Measurements from ENCODE around the gene ABRACL.

ABRACL gene

DNA sequence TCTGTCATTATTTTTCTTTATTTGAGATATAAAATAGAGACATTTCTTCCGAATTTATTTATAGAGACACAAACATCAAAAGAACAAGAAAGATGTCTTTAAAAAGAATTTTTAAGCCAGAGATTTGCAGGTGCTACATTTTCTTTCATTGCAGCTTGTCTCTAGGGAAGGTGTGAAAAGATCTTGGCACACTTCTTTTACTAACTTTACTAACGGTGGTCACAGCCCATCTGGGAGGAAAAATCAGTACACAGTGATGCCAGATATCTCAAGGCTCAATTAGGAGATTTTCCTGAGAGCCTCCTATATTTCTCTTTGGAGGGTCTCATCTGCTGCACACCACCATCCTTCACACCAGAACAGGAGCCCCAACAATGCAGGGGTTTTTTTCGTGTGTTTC, 29.5 kb downstream of the ABRACL start:
- no peak for DNase-seq

DNA sequence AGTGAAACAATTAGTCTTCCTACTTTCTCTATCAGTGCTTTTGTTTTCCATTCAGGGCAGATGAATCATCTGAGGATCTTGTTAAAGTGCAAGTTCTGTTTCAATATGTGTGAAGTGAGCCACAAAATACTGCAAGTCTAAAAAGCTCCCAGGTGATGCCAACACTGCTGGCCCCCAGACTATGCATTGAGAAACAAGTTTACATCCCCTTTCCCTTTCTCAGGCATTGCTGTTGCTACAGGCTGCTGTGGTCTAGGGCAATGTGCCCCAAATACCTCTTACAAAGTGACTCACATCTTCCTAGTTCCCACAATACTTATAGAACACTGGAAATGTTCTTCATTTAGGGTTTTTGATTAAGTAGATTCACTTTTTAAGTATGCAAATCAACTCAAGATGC, 31.8 kb downstream of the ABRACL start:
- DNase-seq, result no peak

DNA sequence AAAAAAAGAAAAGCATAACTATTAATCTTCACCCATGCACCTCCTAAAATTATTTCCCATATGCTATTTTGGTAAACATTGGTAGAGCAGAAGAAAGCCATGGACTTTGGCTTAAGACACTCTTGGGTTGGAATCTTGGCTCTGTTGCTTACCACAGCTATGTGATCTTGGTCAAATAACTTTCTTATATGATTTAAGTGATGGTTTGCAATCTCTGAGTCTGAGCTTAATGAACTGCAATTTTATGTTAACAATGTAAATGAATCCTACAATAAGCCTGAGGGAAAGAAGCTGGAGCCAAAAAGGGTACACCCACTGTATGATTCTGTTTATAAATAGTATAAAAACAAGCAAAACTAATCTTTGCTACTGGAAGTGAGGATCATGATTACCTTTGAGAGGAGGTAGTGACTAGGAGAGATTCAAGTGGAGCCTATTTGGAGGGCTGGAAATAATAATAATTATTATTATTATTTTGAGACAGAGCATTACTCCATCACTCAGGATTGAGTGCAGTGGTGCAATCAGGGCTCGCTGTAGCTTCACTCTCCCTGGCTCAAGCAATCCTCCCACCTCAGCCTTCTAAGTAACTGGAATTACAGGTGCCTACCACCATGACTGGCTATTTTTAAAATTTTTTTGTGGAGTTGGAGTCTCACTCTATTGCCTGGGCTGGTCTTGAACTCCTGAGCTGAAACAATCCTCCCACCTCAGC, 34.5 kb downstream of the ABRACL start:
- no peak for DNase-seq

DNA sequence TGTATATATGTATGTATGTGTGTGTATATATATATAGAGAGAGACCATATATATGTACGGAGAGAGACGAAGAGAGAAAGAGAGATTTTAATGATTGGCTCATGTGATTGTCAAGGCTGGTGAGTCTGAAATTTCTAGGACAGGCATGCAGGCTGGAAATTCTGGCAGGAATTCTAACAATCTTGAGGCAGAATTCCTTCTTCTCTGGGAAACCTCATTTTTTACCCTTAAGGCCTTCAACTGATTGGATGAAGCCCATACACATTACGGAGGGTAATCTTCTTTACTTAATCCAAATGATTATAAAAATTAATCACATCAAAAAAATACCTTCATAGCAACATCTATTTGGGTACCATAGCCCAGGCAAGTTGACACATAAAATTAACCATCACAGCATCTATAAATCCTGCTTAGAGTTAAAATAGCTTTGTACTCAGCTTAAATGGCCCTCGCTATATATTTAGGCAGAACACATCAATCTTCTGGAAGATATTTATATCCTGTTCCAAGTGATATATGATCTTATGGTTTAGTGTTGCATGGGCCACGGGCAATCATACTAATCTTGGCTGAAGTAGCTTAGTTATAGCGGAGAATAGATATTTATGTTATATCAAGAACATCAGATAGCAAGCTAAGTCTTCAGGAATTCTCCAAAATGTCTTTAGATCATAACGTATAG, 36.6 kb downstream of the ABRACL start:
- no peak for DNase-seq

DNA sequence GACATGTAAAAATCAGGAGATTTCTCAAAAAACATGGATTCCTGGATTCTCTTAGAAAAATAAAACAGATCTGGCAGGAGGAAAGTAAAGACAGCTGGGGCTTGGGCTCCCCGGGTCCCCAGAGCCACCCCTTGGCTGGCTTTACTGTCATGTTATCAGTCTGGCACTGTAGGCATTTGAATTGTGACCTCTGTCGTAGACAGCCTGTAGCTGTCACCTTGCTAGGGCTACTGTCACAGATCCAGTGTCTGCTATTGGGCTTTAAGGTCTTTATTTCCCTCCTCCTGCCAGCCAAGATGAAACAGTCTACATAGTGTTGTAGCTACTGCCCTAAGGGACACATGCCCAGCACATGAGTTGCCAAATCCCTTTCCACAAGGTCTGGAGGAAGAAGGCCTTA, 37.5 kb downstream of the ABRACL start:
- no peak for DNase-seq

DNA sequence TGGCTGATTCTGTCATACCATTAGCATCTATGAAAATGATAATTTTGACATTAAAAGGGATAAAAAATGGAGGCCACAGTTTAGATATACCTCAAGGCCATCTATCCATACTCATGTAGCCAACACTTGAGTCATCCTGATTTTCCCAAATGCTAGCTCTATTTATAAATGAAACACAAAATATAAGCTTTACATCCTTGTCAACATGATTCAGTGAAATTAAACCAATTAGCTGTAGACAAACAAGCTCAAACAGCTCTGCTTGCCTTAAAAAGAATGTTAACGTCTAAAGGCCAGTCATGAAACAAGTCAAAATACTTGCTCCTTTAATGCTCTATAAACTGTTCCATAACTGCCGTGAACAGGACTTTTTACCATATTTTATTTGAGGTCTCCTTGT, 40.3 kb downstream of the ABRACL start:
- DNase-seq, result no peak

DNA sequence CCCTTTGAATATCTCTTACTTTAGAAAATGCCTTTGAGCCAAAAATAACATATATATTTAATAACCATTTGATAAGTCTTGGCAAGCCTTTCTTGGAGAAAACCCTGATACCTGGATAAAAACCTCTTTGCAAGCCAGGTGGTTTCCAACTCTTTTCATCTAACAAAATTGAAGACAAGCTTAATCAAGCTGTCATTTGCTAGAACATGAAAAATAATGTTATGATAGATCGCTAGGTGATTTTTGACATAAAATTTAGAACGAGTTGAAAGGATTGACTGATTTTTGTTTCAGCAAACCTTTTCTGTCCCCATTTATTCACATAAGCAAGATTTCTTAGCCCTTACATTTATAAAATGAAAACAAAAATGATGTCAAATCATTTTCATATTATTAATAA, 44.6 kb downstream of the ABRACL start:
- DNase-seq, result no peak

DNA sequence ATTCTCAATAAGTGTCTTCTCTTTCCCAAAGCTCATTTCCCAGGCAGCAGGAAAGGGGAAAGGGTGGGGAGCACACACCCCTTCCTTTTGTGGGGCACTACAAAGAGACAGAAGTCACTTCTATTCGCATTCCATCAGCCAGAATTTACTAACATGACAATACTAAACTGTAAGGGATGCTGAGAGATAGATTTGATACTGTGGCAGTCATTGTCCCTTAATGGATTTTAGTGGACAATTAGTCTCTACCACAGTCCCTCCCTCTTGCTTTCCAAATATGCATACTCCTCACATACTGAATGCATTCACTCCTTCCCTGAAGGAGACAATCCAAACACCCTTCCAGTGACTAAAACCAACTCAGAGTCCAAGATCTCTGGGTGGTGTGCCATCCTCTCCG, 50.5 kb downstream of the ABRACL start:
- DNase-seq, result no peak

DNA sequence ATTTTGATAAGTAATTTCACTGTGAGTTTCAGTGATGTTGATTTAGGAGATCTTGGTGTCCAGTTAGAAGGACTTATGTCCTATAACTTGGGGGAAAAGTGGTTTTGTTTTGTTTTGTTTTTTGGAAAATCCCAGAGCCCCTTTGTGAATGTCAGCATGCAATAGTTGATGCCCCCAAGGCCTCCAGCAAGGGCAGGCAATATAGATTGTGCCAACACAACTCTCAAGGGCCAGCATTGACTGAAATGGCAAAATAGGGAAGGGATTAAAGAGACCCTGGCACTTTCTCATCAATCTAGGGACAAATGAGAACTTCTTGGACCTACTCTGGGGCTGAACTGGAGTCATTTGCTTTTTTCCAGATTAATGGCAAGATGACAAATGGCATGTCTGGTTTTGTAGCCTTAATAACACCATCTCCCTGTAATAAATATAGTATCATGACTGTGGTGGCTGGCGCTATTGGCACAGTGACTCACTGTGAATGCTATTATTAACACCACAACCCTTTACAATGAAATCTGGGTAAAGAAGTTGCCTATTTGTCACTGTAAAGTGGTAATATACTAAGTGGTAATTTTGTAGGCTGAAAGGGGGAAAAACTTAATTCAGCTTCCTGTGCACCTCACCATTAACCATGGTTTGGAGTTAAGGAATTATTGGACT, 51.8 kb downstream of the ABRACL start:
- no peak for DNase-seq

DNA sequence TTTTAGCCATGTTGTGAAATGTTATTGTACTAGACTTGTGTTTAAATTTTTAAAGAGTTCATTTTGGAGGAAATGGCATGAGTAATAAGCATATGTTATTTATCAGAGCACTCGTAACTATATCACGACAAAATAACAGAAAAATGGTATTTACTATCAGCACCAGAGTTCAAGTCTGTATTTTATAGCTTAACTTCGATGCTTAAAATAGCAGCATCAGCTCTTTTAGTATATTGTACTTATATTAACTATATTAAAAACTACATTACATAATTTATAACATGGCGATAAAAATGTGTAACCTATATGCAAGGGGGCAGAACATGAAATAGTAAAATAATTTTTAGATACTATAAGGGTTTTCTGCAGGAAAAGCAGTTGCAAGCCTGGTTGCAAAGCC, 52.9 kb downstream of the ABRACL start:
- no peak for DNase-seq

DNA sequence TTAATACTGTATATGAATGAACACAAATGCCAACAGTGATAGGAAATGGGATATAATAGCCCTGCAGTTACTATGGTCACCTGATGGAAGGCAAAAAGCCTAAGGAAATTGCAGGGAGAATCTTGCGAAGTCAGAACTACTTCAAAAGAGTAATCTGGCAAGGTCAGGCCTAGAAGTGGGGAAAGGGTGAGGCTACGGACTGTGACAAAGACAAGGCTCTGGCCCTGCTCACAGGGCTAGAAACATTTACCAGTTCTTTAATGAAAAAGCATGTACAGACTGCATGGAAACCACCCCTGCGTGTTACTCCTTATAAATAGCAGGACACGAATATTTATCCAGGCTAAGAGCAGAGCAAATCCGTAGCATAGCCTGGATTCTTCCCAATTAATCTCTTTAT, 53.8 kb downstream of the ABRACL start:
- no peak for DNase-seq

DNA sequence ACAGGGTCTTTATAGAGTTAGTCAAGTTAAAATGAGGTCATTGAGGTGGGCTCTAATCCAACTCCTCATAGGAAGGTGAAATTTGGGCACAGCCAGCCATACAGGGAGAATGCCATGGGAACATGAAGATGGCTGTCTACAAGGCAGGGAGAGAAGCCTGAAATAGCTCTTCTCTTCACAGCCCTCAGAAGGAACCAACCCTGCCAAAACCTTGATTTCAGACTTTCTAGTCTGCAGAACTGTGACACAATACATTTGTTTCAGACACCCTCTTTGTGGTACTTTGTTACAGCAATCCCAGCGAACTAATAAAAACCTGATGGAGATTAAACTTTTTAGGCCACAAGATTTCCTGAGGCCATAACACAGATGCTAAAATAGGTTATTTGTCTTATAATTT, 63.3 kb downstream of the ABRACL start:
- DNase-seq, result no peak

Measured in retina (tissue), 1 donor.